Inflammatory macrophage treated with lipopolysaccharide for 4 hours (primary cell): ENCODE results near the gene FEN1.

ENCODE experiments used
- DNase-seq: peaks from one replicate; pipeline ENCODE4 v3.0.0-alpha.2; 2020

The FEN1 gene

DNA sequence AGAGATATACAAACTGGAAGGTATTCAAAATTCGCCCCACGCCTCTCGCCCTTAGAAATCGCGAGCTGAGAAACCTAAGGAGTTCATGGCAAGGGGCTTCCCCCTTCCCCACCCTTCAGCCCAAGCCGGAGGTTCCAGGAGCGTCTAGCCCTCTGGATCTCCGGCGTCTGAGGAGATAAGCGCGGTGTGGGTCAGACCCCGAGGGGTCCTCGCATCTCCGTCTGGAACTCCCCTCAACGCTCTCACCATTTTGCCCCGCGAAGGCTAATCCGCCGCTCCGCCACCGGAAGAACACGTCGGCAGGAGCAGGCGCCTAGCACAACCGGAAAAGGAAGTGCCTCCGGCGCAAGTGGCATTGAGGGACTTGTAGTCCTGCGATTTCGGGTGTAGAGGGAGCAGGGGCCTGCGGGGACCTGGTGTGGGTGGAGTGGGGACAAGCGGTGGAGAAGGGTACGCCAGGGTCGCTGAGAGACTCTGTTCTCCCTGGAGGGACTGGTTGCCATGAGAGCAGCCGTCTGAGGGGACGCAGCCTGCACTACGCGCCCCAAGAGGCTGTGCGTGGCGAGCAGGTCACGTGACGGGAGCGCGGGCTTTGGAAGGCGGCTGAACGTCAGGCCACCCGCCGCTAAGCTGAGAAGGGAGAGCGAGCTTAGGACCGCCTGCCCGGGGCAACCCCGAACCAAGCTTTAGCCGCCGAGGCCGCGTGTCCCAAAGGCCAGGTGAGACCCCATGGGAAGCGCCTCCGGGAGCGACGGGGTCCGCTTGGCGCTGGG is at the start of gene FEN1, which contains the start of gene TMEM258:
FEN1 (plus strand) TSS at position 602 of the 773 bp plus-strand sequence. CDS start 2,451 bp downstream, outside the sequence.
TMEM258 (minus strand) TSS at position 290 of the 773 bp plus-strand sequence; CDS start at position 249, 41 bp downstream.
- DNase-seq = peak; percentile 93

DNA sequence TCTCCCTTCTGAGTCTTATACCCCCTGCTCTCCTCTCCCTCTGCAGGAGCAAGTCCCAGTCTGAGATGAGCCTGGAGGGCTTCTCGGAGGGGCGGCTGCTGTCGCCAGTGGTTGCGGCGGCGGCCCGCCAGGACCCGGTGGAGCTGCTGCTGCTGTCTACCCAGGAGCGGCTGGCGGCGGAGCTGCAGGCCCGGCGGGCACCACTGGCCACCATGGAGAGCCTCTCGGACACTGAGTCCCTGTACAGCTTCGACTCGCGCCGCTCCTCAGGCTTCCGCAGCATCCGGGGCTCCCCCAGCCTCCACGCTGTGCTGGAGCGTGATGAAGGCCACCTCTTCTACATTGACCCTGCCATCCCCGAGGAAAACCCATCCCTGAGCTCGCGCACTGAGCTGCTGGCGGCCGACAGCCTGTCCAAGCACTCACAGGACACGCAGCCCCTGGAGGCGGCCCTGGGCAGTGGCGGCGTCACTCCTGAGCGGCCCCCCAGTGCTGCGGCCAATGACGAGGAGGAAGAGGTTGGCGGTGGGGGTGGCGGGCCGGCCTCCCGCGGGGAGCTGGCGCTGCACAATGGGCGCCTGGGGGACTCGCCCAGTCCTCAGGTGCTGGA is 49.1 kb upstream of the FEN1 start:
- no peak for DNase-seq

- DNase-seq = no peak
Observed at GRCh38 chr11:61744181-61744580, 48.5 kb upstream of the FEN1 start.

DNA sequence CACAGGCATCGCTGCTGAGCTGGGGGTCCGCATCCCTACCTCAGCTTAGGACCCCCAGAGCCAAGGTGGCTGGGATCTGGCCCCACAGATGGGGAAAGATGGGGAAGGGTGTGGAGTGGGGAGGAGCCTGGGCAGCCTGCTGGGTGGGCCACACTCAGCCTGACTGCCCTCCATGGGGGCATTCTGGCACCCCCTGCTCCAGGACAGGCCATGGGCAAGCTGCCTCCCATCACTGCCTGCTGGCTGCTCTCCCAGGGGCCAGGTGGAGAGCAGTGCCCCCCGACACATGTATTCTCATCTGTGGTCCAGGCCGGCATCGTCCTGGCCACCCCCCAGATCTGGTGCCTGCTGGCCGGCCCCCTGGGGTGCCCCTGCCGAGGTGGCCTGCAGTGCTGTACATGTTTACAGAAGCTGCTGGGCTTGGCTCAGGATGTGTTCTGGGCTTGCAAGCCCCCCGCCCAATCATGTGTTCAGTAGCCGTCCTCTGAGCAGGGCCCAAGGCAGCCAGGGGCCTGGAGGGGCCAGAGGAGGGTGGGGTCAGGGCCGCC is 48.0 kb upstream of the FEN1 start:
- DNase-seq = no peak

DNA sequence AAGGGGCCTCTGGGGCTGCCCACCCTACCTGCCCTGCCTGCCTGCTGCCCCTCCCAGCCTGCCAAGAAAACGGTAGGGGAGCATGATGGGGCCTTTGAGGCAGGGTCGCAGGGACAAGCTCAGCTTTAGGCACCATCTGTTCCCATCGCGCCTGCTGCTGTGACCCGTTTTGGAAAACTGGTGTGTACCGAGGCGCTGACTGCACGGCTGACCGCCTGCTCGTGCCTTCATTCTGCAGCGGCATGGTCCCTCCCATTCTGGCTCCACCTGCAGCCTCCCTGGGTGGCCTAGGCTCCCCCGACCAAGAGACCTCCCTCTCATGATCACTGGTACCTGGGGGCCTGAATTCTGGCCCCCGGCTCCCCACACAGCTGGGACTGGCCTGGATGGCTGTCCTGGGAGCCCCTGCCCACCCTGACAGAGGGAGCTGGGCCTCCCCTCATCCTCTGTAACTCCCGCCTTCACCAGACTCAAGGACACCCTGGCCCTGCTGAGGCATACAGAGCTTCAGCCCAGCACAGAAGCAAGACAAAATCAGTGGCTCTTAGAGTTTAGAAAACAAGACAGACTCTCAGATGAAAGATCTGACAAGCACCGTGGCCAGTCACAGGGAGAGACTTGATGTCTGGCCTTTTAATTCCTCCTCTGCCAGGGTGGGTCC is 46.8 kb upstream of the FEN1 start:
- DNase-seq = no peak

DNA sequence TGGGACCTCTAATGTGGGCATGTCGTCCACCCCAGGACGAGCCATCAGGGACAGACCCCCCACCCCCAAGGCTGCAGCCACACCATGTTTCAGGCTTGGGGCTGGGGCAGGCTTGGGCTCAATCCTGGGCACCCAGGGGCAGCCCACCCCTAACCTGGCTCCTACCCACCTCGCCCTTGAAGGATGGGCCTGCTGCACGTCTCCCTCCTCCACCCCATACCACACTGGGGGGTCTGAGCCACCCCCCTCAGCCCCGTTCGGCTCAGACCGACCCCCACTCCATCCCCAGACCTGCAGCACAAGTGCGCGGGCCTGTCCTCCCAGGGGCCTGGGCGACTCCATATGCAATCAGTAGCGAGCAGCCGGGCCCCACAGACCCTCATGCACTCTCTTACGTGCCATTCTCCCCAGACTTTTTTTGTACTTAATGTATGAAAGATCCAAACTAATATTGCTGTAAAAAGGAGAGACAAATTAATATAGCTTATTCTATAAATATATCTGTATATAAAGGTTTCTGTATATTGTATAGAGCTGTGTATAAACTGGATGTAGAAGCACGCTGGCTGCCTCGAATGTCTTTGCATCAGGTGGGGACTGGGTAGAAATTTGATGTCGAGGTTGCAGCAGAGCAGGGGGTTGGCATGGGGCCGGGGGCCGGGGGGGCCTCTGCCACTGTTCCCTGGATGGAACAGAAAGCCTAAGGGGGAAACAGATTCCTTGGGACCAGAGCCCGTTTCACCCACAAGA is 46.1 kb upstream of the FEN1 start:
- DNase-seq = no peak

- peak; percentile 67 for DNase-seq
Observed at GRCh38 chr11:61747192-61747966, 45.3 kb upstream of the FEN1 start.

GRCh38 chr11:61747967-61748285 is 44.8 kb upstream of the FEN1 start:
- no peak for DNase-seq

- peak; percentile 23 for DNase-seq
Observed at GRCh38 chr11:61749591-61750217, 43.0 kb upstream of the FEN1 start.

DNA sequence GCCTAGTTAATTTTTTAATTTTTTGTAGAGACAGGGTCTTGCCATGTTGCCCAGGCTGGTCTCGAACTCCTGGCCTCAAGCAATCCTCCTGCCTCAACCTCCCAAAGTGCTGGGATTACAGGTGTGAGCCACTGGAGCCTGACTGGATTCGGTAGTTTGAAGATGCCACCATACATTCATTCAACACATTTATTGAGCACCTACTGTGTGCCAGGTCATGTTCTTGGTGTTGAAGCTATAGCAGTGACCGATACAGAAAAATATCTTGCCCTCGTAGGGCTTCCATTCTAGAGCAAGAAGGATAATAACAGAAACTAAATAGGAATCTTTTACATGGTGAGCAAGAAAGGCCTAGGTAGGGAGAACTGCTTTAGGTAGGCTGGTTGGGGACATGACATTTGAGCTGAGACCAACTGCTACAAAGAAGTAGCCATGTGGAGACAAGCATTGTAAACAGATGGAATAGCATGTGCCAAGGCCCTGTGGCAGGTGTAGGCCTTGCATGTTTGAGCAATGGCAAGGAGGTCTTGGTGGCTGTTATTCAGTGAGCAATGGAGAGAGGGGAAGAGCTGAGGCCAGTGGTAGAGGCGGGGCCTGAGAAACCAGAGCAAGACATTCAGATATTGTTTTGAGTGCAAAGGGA is 42.0 kb upstream of the FEN1 start:
- no peak for DNase-seq

- DNase-seq = no peak
Observed at GRCh38 chr11:61751384-61751783, 41.3 kb upstream of the FEN1 start.

- peak; percentile 47 for DNase-seq
Observed at GRCh38 chr11:61752117-61752924, 40.4 kb upstream of the FEN1 start, which contains the start of gene MYRF. TSS of gene MYRF (plus strand) at chr11:61752636. CDS start at chr11:61752745, 109 bp downstream.

- DNase-seq = no peak
Observed at GRCh38 chr11:61752925-61753521, 39.7 kb upstream of the FEN1 start.

- DNase-seq = no peak
Observed at GRCh38 chr11:61753672-61754071, 39.0 kb upstream of the FEN1 start.

DNA sequence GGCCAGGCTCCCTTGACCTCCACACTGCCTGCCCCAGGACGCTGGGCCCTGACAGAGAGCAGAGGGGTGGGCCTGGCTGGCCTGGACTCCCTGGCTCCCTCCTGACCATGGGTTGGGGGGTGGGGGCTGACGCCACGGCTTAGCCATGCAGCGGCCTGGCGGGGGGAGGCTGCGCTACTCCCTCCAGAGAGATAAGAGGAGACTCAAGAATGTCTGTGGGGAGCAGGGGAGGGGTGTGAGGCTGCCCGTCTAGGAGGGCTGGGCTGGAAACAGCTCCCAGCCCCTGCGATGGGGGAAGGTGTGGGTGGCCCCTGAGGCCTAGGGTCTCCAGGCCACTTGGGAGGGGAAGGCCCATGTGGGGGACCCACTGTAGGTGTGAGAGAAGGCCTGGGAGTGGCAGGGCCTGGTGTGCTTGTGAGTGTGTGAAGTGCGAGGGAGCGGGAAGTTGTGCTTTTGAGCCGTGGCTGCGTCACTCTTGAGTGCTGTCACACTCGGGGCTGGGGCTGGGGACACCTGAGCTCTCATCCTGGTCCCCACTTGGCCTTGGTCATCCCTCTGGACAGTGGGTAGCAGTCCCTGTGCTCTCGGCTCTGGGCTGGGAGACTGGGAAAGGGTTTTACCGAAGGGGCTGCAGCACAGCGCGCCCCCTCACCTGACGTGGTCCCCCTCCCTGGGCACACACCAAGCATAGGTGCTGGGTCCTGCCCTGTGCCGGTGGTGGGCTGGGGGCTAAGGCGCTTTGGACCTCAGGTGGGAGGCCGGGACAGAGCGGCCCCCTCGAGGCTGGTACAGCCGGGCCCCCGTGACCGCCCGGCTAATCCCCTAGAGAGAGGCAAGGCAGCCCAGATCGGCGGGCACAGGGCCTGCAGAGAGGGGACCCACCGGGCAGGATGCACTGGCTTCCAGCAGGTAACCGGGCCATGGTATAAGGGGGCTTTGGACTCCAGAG is 37.9 kb upstream of the FEN1 start:
- DNase-seq = no peak

- no peak for DNase-seq
Observed at GRCh38 chr11:61756147-61756451, 36.6 kb upstream of the FEN1 start.

- peak; percentile 38 for DNase-seq
Observed at GRCh38 chr11:61756452-61757212, 36.1 kb upstream of the FEN1 start.
